A673 (cell line): ENCODE results near the gene MID1. TPM values are rescaled to one million over a fixed set of nuclear protein-coding genes. Genes with fewer than 3 reads are reported as not detected.

ENCODE experiments used
- BruUV-seq: library from RNA; stranded (reverse); fragments of 400-500 nt; replicated peaks from 2 replicates; lab custom pipeline; 2021; lab: Mats Ljungman, UMichigan
- CTCF ChIA-PET: fragments of 300-600 bp; sonication (Branson Sonifier 250); formaldehyde crosslinking; loops from one replicate; lab custom pipeline; 2022; ENCODE audit warnings: antibody characterized with exemption; lab: Charles Lee
- POLR2A ChIA-PET: fragments of 300-600 bp; sonication (Branson Sonifier 250); formaldehyde crosslinking; loops from one replicate; lab custom pipeline; 2022; ENCODE audit warnings: antibody characterized with exemption; ENCODE audit not compliant: low non-redundant PET; lab: Charles Lee
- DNase-seq: peaks from one replicate; pipeline ENCODE4 v3.0.0-alpha.2; 2015; ENCODE audit warnings: low spot score
- H3K27ac ChIP-seq: fragments of 200-600 bp; sonication (generic); 2 replicates; pipeline ENCODE4 v1.5.1; 2016; ENCODE audit warnings: mixed run types, low read depth, mild to moderate bottlenecking, mixed read lengths, antibody characterized with exemption, low read length; ENCODE audit not compliant: poor library complexity, severe bottlenecking
- H3K27me3 ChIP-seq: fragments of 200-600 bp; sonication (generic); replicated peaks from 2 replicates; pipeline ENCODE4 v1.6.1; 2017; ENCODE audit warnings: mixed run types, low read depth, mild to moderate bottlenecking, mixed read lengths, antibody characterized with exemption, low read length; ENCODE audit not compliant: insufficient read depth, poor library complexity
- H3K36me3 ChIP-seq: fragments of 200-600 bp; sonication (generic); 2 replicates; pipeline ENCODE4 v1.6.1; 2016; ENCODE audit warnings: mixed run types, mild to moderate bottlenecking, mixed read lengths, antibody characterized with exemption, low read length; ENCODE audit not compliant: insufficient read depth, poor library complexity, severe bottlenecking
- H3K4me1 ChIP-seq: fragments of 200-600 bp; sonication (generic); 2 replicates; pipeline ENCODE4 v1.6.1; 2017; ENCODE audit warnings: mixed run types, mild to moderate bottlenecking, mixed read lengths, antibody characterized with exemption, low read length; ENCODE audit not compliant: insufficient read depth, poor library complexity, severe bottlenecking
- H3K4me3 ChIP-seq: fragments of 200-600 bp; sonication (generic); 2 replicates; pipeline ENCODE4 v1.5.1; 2016; ENCODE audit warnings: low read depth, mixed run types, mild to moderate bottlenecking, mixed read lengths, low read length; ENCODE audit not compliant: poor library complexity, severe bottlenecking
- H3K9me3 ChIP-seq: fragments of 200-600 bp; sonication (generic); 2 replicates; pipeline ENCODE4 v1.6.1; 2016; ENCODE audit warnings: mixed run types, low read depth, mild to moderate bottlenecking, mixed read lengths, antibody characterized with exemption, low read length; ENCODE audit not compliant: poor library complexity, severe bottlenecking
- CTCF ChIP-seq: fragments of 300-800, 200-600 bp; sonication (generic); conservative IDR thresholded peaks from 2 replicates; pipeline ENCODE4 v1.5.1; 2017; ENCODE audit warnings: low read depth, mild to moderate bottlenecking, antibody characterized with exemption, low read length, moderate library complexity, mixed read lengths
- EZH2 ChIP-seq: fragments of 200-600 bp; sonication (generic); IDR thresholded peaks from 2 replicates; pipeline ENCODE4 v1.6.1; 2017; ENCODE audit warnings: borderline replicate concordance, low read depth, mild to moderate bottlenecking, mixed read lengths, antibody characterized with exemption, low read length; ENCODE audit not compliant: poor library complexity, severe bottlenecking
- intact Hi-C: fragments of 100-400 bp; cut with micrococcal nuclease; formaldehyde crosslinking; loops from one replicate; pipeline ENCODE4 v1.10.0; 2022; ENCODE audit not compliant: unreplicated experiment
- total RNA-seq: library from RNA; stranded (reverse); gene quantifications from 2 replicates; pipeline ENCODE4 v1.2.3, GENCODE V29; 2021

MID1 gene
- total RNA-seq, 1 experiment from 2014 or later: 7.0 TPM

DNA sequence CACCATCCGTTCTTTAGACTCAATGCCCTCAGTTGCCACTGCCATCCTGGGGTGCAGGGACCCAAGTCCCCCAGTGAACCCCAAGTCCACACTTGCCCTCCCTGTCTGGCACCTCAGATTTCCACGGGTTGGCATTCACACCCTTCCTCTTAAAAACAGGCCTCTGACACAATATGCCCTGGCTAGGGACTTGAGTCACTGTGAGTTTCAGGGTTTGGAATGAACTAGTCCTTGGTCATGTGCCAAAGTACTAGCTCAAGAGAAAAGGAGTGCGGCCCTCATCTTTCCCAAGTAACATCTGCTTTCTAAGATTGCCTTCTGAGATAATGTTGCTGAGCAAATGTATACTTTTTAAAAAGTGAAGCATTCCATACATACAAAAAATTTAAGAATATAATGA lies 134.0 kb downstream of the MID1 start:
- intact Hi-C loops: no loop called here
- no TSS peak for BruUV-seq
- TF ChIP-seq EZH2: no peak
- TF ChIP-seq CTCF: no peak
- Histone ChIP-seq H3K36me3 (no peaks in the 10 kb centered on the region), H3K9me3 (no peaks in the 10 kb centered on the region), H3K27ac (no peak overlapping the region), H3K4me3 (no peak overlapping the region), H3K27me3 (no peaks in the 10 kb centered on the region), H3K4me1 (no peaks in the 10 kb centered on the region)
- POLR2A ChIA-PET: no interaction called here
- DNase-seq: no peak
- CTCF ChIA-PET: no interaction called here

DNA sequence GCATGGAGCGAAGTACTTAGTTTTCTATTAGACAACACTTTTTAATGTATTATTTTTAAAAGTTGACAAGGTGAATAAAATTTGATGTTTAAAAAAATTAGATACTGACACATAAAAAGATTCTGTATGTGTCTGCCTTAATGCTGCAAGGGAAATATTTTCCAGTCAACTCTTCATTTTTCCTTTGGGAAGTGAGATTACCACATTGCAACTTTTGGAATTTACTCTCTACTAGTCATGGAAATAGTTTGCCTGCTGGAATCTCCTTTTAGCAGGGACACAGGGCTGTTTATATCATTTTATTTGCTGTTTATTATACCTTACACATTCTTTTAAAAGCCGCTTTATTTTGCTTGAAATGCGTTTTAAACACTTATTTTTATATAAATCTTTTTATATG lies 135.1 kb downstream of the MID1 start:
- no peak for TF ChIP-seq EZH2
- TF ChIP-seq CTCF: no peak
- POLR2A ChIA-PET: no interaction called here
- no peaks in the 10 kb centered on the region for H3K9me3 ChIP-seq
- intact Hi-C loops: no loop called here
- no peaks in the 10 kb centered on the region for H3K27me3 ChIP-seq
- DNase-seq: no peak
- BruUV-seq: no TSS peak
- CTCF ChIA-PET: no interaction called here
- H3K4me3 ChIP-seq: no peak overlapping the region
- H3K4me1 ChIP-seq: no peaks in the 10 kb centered on the region
- no peak overlapping the region for H3K27ac ChIP-seq
- no peaks in the 10 kb centered on the region for H3K36me3 ChIP-seq

DNA sequence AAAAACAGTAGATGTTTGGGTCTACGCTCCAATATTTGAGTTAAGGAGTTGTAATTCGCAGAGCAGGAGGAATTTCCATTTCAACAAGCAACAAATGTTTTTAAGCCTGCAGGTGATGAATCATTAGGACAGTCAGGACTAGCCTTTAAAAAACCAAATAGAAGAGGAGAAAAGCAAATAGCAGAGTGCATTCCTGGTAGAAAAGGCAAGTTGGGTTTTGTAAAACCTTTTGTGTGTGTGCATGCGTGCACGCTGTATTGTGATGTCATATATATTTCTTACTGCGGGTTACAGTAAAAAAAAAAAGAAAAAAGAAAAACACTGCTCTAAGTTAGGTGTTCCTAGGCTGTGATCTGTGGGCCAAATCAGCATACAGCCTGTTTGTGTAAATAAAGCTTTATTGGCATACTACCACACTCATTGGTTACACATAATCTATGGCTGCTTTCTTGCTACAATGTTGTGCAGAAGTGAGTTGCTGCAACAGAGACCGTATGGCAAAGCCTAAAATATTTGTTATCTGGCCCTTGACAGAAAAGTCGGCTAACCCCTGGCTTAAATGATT lies 135.6 kb downstream of the MID1 start:
- H3K9me3 ChIP-seq: no peaks in the 10 kb centered on the region
- ChIA-PET POLR2A (no interaction called here), CTCF (no interaction called here)
- H3K27me3 ChIP-seq: no peaks in the 10 kb centered on the region
- no peak overlapping the region for H3K4me3 ChIP-seq
- TF ChIP-seq EZH2 (no peak), CTCF (no peak)
- BruUV-seq: no TSS peak
- intact Hi-C loops: no loop called here
- H3K27ac ChIP-seq: no peak overlapping the region
- no peaks in the 10 kb centered on the region for H3K36me3 ChIP-seq
- no peak for DNase-seq
- no peaks in the 10 kb centered on the region for H3K4me1 ChIP-seq
